Measurements from ENCODE around the gene UNG. TPM values are rescaled to one million over a fixed set of nuclear protein-coding genes. Genes with fewer than 3 reads are reported as not detected.

The UNG gene
- total RNA-seq, 1 experiment from 2014 or later, result 188 TPM

- no peak overlapping the region for H3K9ac ChIP-seq (ENCODE audit: extremely low read depth, insufficient read length, low read length)
- no peak overlapping the region for H2BK5ac ChIP-seq (ENCODE audit: insufficient read length, low read length)
- no peak overlapping the region for H3K23ac ChIP-seq (ENCODE audit: insufficient read length, low read depth, low read length)
- no CpG with 5 or more reads among the region's 17 CpGs for WGBS (ENCODE audit: extremely low coverage, insufficient read length, low lambda C conversion rate)
- peak overlapping the region; percentile 5 for H3K4me2 ChIP-seq (ENCODE audit: insufficient read depth, insufficient read length, low read length)
- H3K14ac ChIP-seq (ENCODE audit: insufficient read depth, low read length), result no peak overlapping the region
- H3K4me1 ChIP-seq (ENCODE audit: insufficient read depth, low read length), result no peaks in the 10 kb centered on the region; the same call in 1 of the 2 replicates
- H2BK12ac ChIP-seq (ENCODE audit: insufficient read length, low read depth, low read length), result no peak overlapping the region
- Mint-ChIP-seq H3K27ac (peak overlapping the region; percentile 54 to 97 (median 96); a peak in 6 of 7 replicates), H3K27me3 (ENCODE audit: low read depth) (no peaks in the 10 kb centered on the region), H3K4me1 (peaks cover 19 to 22% of the 10 kb centered on the region in 2 experiments), H3K36me3 (ENCODE audit: insufficient read depth in 1 of 3, low read depth in 3 of 3) (peaks cover 3 to 23% (median 10%) of the 10 kb centered on the region in 3 experiments; a peak in 5 of 7 replicates), H3K9me3 (no peaks in the 10 kb centered on the region), H3K4me3 (peak overlapping the region; percentile 22 to 71)
- TF ChIP-seq CTCF (conservative IDR thresholded peaks at IDR 0.05), result peak; percentile 29; the same call in 1 of the 3 replicates
- H3K79me2 ChIP-seq (ENCODE audit: insufficient read depth, low read length), result no peaks in the 10 kb centered on the region
- H2BK15ac ChIP-seq (ENCODE audit: low read depth, low read length), result no peak overlapping the region
- no peaks in the 10 kb centered on the region for H3K23me2 ChIP-seq (ENCODE audit: insufficient read length, low read depth, low read length, poor library complexity, severe bottlenecking)
- DNase-seq, result peak; percentile 83
- H2AK5ac ChIP-seq (ENCODE audit: insufficient read length, low read length), result no peak overlapping the region
- no peak overlapping the region for H2BK120ac ChIP-seq (ENCODE audit: low read depth, low read length, poor library complexity, severe bottlenecking)
- no peak overlapping the region for H3K18ac ChIP-seq (ENCODE audit: insufficient read length, low read depth, low read length)
- no peaks in the 10 kb centered on the region for H3K9me3 ChIP-seq (ENCODE audit: control insufficient read depth, low read depth, low read length)
- H2BK20ac ChIP-seq (ENCODE audit: low read depth, low read length, poor library complexity, severe bottlenecking), result no peak overlapping the region
- H3K79me1 ChIP-seq (ENCODE audit: insufficient read depth, low read depth, low read length, poor library complexity, severe bottlenecking), result no peaks in the 10 kb centered on the region
- no peak overlapping the region for H3K27ac ChIP-seq (ENCODE audit: insufficient read length, low read depth, low read length)
- no peak overlapping the region for H4K8ac ChIP-seq (replicated peaks; ENCODE audit: insufficient read length, low read depth, low read length)
- no peak overlapping the region for H3K56ac ChIP-seq (ENCODE audit: insufficient read length, low read depth, low read length)
- no peak overlapping the region for H3T11ph ChIP-seq (ENCODE audit: low read length)
- H4K20me1 ChIP-seq (ENCODE audit: control insufficient read depth, insufficient read depth, insufficient read length), result no peaks in the 10 kb centered on the region
- H3K4ac ChIP-seq (ENCODE audit: low read depth, low read length), result no peak overlapping the region
- no peak overlapping the region for H4K5ac ChIP-seq (ENCODE audit: insufficient read length, low read depth, low read length)
- H3K27me3 ChIP-seq (ENCODE audit: insufficient read depth, low read length), result no peaks in the 10 kb centered on the region
- no peak overlapping the region for H2AFZ ChIP-seq (ENCODE audit: low read length)
- H4K91ac ChIP-seq (ENCODE audit: insufficient read length, low read depth, low read length), result no peak overlapping the region
These were observed 27.8 kb upstream of the UNG start for GRCh38 chr12:109069307-109070271.
